Mesendoderm (in vitro differentiated cells): ENCODE data around the gene ZER1.

Experiments used
- DNase-seq: peaks from one replicate; pipeline ENCODE4 v3.0.0; 2013
- H2AK5ac ChIP-seq: 2 replicates; pipeline ENCODE4 v1.6.1; 2013; ENCODE audit warnings: low read length, inconsistent platforms
- H2BK120ac ChIP-seq: 2 replicates; pipeline ENCODE4 v1.6.1; 2013; ENCODE audit warnings: low read depth, mild to moderate bottlenecking, low read length, moderate library complexity, mixed read lengths
- H2BK15ac ChIP-seq: replicated peaks from 2 replicates; pipeline ENCODE4 v1.6.1; 2013; ENCODE audit warnings: low read depth, mild to moderate bottlenecking, moderate library complexity
- H2BK5ac ChIP-seq: 2 replicates; pipeline ENCODE4 v1.6.1; 2013; ENCODE audit warnings: low read length, inconsistent platforms
- H3K18ac ChIP-seq: 2 replicates; pipeline ENCODE4 v1.6.1; 2013; ENCODE audit warnings: mild to moderate bottlenecking, low read length, mixed read lengths
- H3K23ac ChIP-seq: one replicate; pipeline ENCODE4 v1.6.1; 2013; ENCODE audit warnings: low read length
- H3K27ac ChIP-seq: 2 replicates; pipeline ENCODE4 v1.5.1; 2013; ENCODE audit warnings: low read depth, mild to moderate bottlenecking, inconsistent platforms, low read length, moderate library complexity
- H3K27me3 ChIP-seq: 2 replicates; pipeline ENCODE4 v1.6.1; 2013; ENCODE audit warnings: low read length, control low read depth, mild to moderate bottlenecking, inconsistent platforms; ENCODE audit not compliant: insufficient read depth, poor library complexity
- H3K36me3 ChIP-seq: 2 replicates; pipeline ENCODE4 v1.6.1; 2013; ENCODE audit warnings: low read length, inconsistent platforms; ENCODE audit not compliant: control insufficient read depth, insufficient read depth
- H3K4ac ChIP-seq: one replicate; pipeline ENCODE4 v1.6.1; 2013; ENCODE audit warnings: low read depth, mild to moderate bottlenecking, low read length, moderate library complexity
- H3K4me1 ChIP-seq: 2 replicates; pipeline ENCODE4 v1.6.1; 2013; ENCODE audit warnings: low read depth, low read length, inconsistent platforms; ENCODE audit not compliant: control insufficient read depth
- H3K4me2 ChIP-seq: 2 replicates; pipeline ENCODE4 v1.6.1; 2013; ENCODE audit warnings: low read length
- H3K4me3 ChIP-seq: 2 replicates; pipeline ENCODE4 v1.5.1; 2013; ENCODE audit warnings: mild to moderate bottlenecking, low read length
- H3K56ac ChIP-seq: one replicate; pipeline ENCODE4 v1.6.1; 2013; ENCODE audit warnings: low read length
- H3K79me1 ChIP-seq: 2 replicates; pipeline ENCODE4 v1.6.1; 2013; ENCODE audit warnings: low read length, inconsistent platforms
- H3K79me2 ChIP-seq: 2 replicates; pipeline ENCODE4 v1.6.1; 2013; ENCODE audit warnings: mild to moderate bottlenecking, low read length; ENCODE audit not compliant: control insufficient read depth, insufficient read depth
- H3K9ac ChIP-seq: 2 replicates; pipeline ENCODE4 v1.6.1; 2013; ENCODE audit warnings: low read length, inconsistent platforms
- H4K5ac ChIP-seq: one replicate; pipeline ENCODE4 v1.6.1; 2013; ENCODE audit warnings: low read length
- H4K8ac ChIP-seq: one replicate; pipeline ENCODE4 v1.6.1; 2013; ENCODE audit warnings: low read depth, mild to moderate bottlenecking, control low read depth, low read length, moderate library complexity
- WGBS: extraction: QIAGEN DNeasy Blood & Tissue Kit; methylation state at CpG from one replicate; pipeline ENCODE4 v1.1.7; 2013; ENCODE audit warnings: low lambda C conversion rate, missing lambda C conversion rate; ENCODE audit not compliant: insufficient coverage; ENCODE audit errors: extremely low coverage; 5-methylcytosine and 5-hydroxymethylcytosine counted together

The ZER1 gene

GRCh38 chr9:128765499-128765898 is 6.2 kb downstream of the ZER1 start:
- Histone ChIP-seq H3K36me3 (no peaks in the 10 kb centered on the region), H3K79me1 (peaks cover 1% of the 10 kb centered on the region), H2BK5ac (no peak overlapping the region), H4K5ac (no peak overlapping the region), H3K27ac (no peak overlapping the region), H2AK5ac (no peak overlapping the region), H3K4ac (no peak overlapping the region), H3K27me3 (no peaks in the 10 kb centered on the region), H2BK120ac (no peak overlapping the region), H3K18ac (no peak overlapping the region), H3K4me2 (no peak overlapping the region), H3K4me1 (no peaks in the 10 kb centered on the region), H3K23ac (no peak overlapping the region), H3K4me3 (no peak overlapping the region), H3K56ac (no peak overlapping the region), H3K9ac (no peak overlapping the region), H2BK15ac (no peak overlapping the region), H3K79me2 (no peaks in the 10 kb centered on the region), H4K8ac (no peak overlapping the region)
- no CpG with 5 or more reads among the region's 3 CpGs for WGBS
- DNase-seq = no peak

DNA sequence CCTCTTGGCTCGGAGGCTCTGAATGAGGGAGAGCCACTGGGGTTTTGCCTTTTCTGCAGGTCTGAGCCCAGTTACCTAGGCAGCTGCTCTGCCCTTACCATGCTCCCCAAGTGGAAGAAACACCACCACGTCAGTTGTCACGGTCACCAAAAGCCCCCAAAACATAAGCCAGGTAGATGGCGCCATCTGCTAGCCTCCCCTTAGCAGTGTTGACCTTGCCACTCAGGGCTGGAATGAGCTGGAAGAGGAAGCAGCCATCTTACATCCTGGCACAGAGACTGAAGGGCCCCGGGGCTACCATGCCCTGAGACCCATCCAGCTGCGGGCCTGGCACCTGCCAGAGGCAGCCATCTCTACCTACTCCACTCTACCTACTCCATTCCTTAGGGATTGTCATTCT is 7.4 kb downstream of the ZER1 start:
- H4K5ac ChIP-seq = no peak overlapping the region
- no peak overlapping the region for H3K4me3 ChIP-seq
- no peaks in the 10 kb centered on the region for H3K36me3 ChIP-seq
- H3K56ac ChIP-seq = no peak overlapping the region
- no peak overlapping the region for H2AK5ac ChIP-seq
- H3K27me3 ChIP-seq = no peaks in the 10 kb centered on the region
- no CpG with 5 or more reads among the region's 6 CpGs for WGBS
- peak; percentile 47 for DNase-seq
- no peak overlapping the region for H2BK5ac ChIP-seq
- no peak overlapping the region for H2BK120ac ChIP-seq
- no peak overlapping the region for H3K23ac ChIP-seq
- H2BK15ac ChIP-seq = no peak overlapping the region
- H4K8ac ChIP-seq = no peak overlapping the region
- H3K4ac ChIP-seq = no peak overlapping the region
- H3K79me1 ChIP-seq = peaks cover 1% of the 10 kb centered on the region
- no peak overlapping the region for H3K18ac ChIP-seq
- no peaks in the 10 kb centered on the region for H3K4me1 ChIP-seq
- H3K27ac ChIP-seq = no peak overlapping the region
- no peaks in the 10 kb centered on the region for H3K79me2 ChIP-seq
- no peak overlapping the region for H3K4me2 ChIP-seq
- no peak overlapping the region for H3K9ac ChIP-seq

DNA sequence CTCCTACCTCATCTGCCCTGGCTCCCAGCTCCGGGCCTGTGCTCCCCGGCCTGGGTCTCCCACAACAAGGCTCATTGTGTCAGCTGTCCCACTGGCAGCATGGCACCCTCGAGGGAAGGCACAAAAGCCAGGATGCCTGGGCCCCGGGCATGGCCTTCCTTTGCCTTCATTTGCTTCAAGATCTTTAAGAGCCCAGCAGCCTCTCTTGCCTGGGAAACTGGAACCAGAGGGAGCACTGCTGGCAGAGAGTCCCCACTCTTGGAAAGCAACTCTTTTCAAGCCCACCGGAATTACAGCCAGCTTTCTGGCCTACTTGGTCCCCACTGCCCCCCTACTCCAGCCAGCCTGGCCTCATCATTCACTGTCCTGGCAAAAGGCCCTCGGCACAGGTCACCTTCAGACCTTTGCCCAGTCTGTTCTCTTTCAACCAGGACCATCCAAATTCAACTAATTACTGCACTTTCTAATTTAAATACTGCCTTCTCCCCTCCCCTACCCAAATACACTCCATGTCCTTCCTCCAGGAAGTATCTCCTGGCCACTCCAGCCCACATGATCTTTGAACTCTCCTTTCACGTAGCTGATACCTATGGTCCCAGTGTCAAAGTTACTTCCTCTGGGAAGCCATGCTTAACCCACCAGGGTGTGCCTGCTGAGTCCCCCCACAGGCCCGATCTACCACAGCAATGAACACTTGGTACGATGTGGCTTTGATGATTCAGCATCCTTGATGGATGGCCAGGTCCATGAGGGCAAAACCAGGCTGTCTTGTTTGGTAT is 8.9 kb downstream of the ZER1 start:
- H4K8ac ChIP-seq = no peak overlapping the region
- no peak overlapping the region for H3K4me3 ChIP-seq
- peaks cover 1% of the 10 kb centered on the region for H3K79me1 ChIP-seq
- no peak overlapping the region for H3K9ac ChIP-seq
- H3K27me3 ChIP-seq = no peaks in the 10 kb centered on the region
- H2BK120ac ChIP-seq = no peak overlapping the region
- no peak overlapping the region for H3K4ac ChIP-seq
- no peak overlapping the region for H3K56ac ChIP-seq
- no peak overlapping the region for H3K4me2 ChIP-seq
- H3K18ac ChIP-seq = no peak overlapping the region
- DNase-seq = no peak
- no CpG with 5 or more reads among the region's 9 CpGs for WGBS
- H3K23ac ChIP-seq = no peak overlapping the region
- no peak overlapping the region for H3K27ac ChIP-seq
- H2AK5ac ChIP-seq = no peak overlapping the region
- H2BK15ac ChIP-seq = no peak overlapping the region
- H3K36me3 ChIP-seq = no peaks in the 10 kb centered on the region
- no peak overlapping the region for H4K5ac ChIP-seq
- H3K4me1 ChIP-seq = no peaks in the 10 kb centered on the region
- H3K79me2 ChIP-seq = no peaks in the 10 kb centered on the region
- no peak overlapping the region for H2BK5ac ChIP-seq

DNA sequence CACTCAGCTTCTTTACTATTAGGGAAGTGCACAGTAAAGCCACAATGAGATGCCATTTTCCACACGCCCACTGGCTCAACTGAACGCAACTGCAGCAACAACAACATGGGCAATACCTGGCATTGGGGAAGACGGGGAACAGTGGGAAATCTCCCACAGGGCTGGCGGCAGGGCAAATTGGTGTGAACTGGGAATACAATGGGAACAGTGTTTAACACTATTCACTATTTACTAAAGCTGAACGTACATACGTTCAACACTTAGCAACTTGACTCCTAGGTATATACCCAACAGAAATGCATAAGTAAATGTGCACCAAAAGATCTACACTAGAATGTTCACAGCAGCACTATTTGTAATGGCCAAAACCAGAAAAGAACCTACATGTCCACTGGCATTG is 14.1 kb downstream of the ZER1 start:
- Histone ChIP-seq H3K36me3 (no peaks in the 10 kb centered on the region), H3K56ac (no peak overlapping the region), H3K4ac (no peak overlapping the region), H3K79me1 (no peaks in the 10 kb centered on the region), H2BK5ac (no peak overlapping the region), H3K9ac (no peak overlapping the region), H4K5ac (no peak overlapping the region), H3K27me3 (no peaks in the 10 kb centered on the region), H3K4me2 (no peak overlapping the region), H3K18ac (no peak overlapping the region), H2AK5ac (no peak overlapping the region), H3K79me2 (no peaks in the 10 kb centered on the region), H3K27ac (no peak overlapping the region), H4K8ac (no peak overlapping the region), H3K4me1 (no peaks in the 10 kb centered on the region), H2BK15ac (no peak overlapping the region), H2BK120ac (no peak overlapping the region), H3K23ac (no peak overlapping the region), H3K4me3 (no peak overlapping the region)
- no CpG with 5 or more reads among the region's 6 CpGs for WGBS
- no peak for DNase-seq

GRCh38 chr9:128753627-128754026 is 18.1 kb downstream of the ZER1 start:
- WGBS = no CpG with 5 or more reads among the region's 16 CpGs
- no peaks in the 10 kb centered on the region for H3K79me2 ChIP-seq
- H3K4me1 ChIP-seq = no peaks in the 10 kb centered on the region

More at GRCh38 chr9:128753627-128754026, 18.1 kb downstream of the ZER1 start:
- DNase-seq = no peak
- no peak overlapping the region for H2BK5ac ChIP-seq
- no peak overlapping the region for H3K56ac ChIP-seq
- no peak overlapping the region for H3K4me3 ChIP-seq
- no peak overlapping the region for H4K5ac ChIP-seq
- no peak overlapping the region for H3K4ac ChIP-seq
- no peaks in the 10 kb centered on the region for H3K79me1 ChIP-seq
- no peak overlapping the region for H3K27ac ChIP-seq
- no peaks in the 10 kb centered on the region for H3K36me3 ChIP-seq
- H2BK15ac ChIP-seq = no peak overlapping the region
- H2BK120ac ChIP-seq = no peak overlapping the region
- no peak overlapping the region for H3K23ac ChIP-seq
- H2AK5ac ChIP-seq = no peak overlapping the region
- no peak overlapping the region for H4K8ac ChIP-seq
- no peak overlapping the region for H3K18ac ChIP-seq
- no peak overlapping the region for H3K9ac ChIP-seq
- H3K4me2 ChIP-seq = no peak overlapping the region
- no peaks in the 10 kb centered on the region for H3K27me3 ChIP-seq
